Pancreas (tissue), 10 donors: Measurements from ENCODE around the gene ZCCHC14. TPM values are rescaled to one million over a fixed set of nuclear protein-coding genes. Genes with fewer than 3 reads are reported as not detected.
"Not testable (repeated sequence)": the region's sequence is repeated elsewhere in the genome, so short reads cannot be mapped to it uniquely, and the experiment has no call there.

Experiments used
- ATAC-seq, 4 donors: fragments of 200-7000 bp; cut with Tn5 transposase; one replicate each; pipeline versions ENCODE4 v1.8.0 to v1.9.1; 2020; ENCODE audit warnings: mild to moderate bottlenecking in 4 of 4, moderate library complexity in 4 of 4
- DNase-seq, 6 donors: peaks; one replicate each; pipeline ENCODE4 v3.0.0-alpha.2; 2020
- FAIRE-seq: peaks from 2 replicates; lab custom pipeline; 2012; peaks lifted over from hg19 to GRCh38; lab: Jason Lieb, UNC
- H3K27ac ChIP-seq, 4 donors: fragments of 200-600 bp; sonication (generic); 1 replicate in 3 of 4; 2 replicates in 1 of 4; pipeline versions ENCODE4 v1.5.0 to v1.8.0; 2020
- H3K27me3 ChIP-seq, 4 donors: fragments of 200-600 bp; one replicate each; pipeline ENCODE4 v1.8.0; 2021
- H3K36me3 ChIP-seq, 3 donors: fragments of 200-600 bp; sonication (generic) in 1 of 3; one replicate each; pipeline versions ENCODE4 v1.5.0 to v1.8.0; 2020 to 2021
- H3K4me1 ChIP-seq, 3 donors: fragments of 200-600 bp; one replicate each; pipeline ENCODE4 v1.8.0; 2021
- H3K4me3 ChIP-seq, 4 donors: fragments of 200-600 bp; sonication (generic) in 2 of 4; one replicate each; pipeline versions ENCODE4 v1.5.0 to v1.8.0; 2020 to 2021
- H3K9me3 ChIP-seq, 4 donors: fragments of 200-600 bp; one replicate each; pipeline ENCODE4 v1.8.0; 2021
- CTCF ChIP-seq, 4 donors: fragments of 200-600 bp; sonication (generic) in 3 of 4; IDR thresholded peaks; one replicate each; pipeline versions ENCODE4 v1.5.0 to v1.8.0; 2021; ENCODE audit warnings: antibody characterized with exemption in 4 of 4
- WGBS, 2 donors: extraction: QIAGEN DNeasy Blood & Tissue Kit; methylation state at CpG; one replicate each; pipeline ENCODE4 v1.1.7; 2013; 5-methylcytosine and 5-hydroxymethylcytosine counted together
- intact Hi-C, 3 donors: fragments of 100-400 bp; cut with DNase I; formaldehyde crosslinking; loops; one replicate each; pipeline versions ENCODE4 v1.11.1 to v1.14.2; 2022
- polyA plus RNA-seq, 2 donors: library from polyadenylated mRNA; stranded (reverse); fragments of 200-250 nt; gene quantifications; one replicate each; pipeline ENCODE4 v1.2.3, GENCODE V29; 2013
- total RNA-seq, 6 donors: library from RNA; stranded (reverse); fragmentation: NEBNext Ultra II Directional in 4 of 6; extraction: Animal tissue kit (Norgen Biotek cat#: 25700) in 4 of 6; gene quantifications; one replicate each; pipeline versions ENCODE4 v1.2.1 to v1.2.4, GENCODE V29; 2021 to 2023
- donor health status: healthy with polysubstance abuse.
- donor health status: DM: no; HTN: no; CAD: no; lungs with moderate emphysema.
- donor health status: DM: no; HTN: no; CAD: no.
- donor health status: control.
- donor health status: control.
- donor health status: Bipolar disorder and iron deficiency.
- donor health status: DM: yes; HTN: yes; CAD: no.
- donor health status: DM: no; HTN: no; CAD: no.
- donor health status: DM: no; HTN: no; CAD: no.
- donor health status: DM: yes; HTN: yes; CAD: no.

ZCCHC14 gene
- total and polyA plus RNA-seq, 8 donors = 10.7 to 20.0 (median 12.8) TPM

- DNase-seq (peak; percentile 74 to 98 (median 90)), FAIRE-seq (no peak), ATAC-seq (peak; percentile 81 to 87 (median 84))
- no peaks in the 10 kb centered on the region for H3K9me3 ChIP-seq
- H3K36me3 ChIP-seq = no peaks in the 10 kb centered on the region
- H3K4me3 ChIP-seq = peak within 1 kb of the TSS; percentile 45 to 79 (median 72)
- no peak for TF ChIP-seq CTCF (IDR thresholded peaks at IDR 0.05)
- peaks cover 19 to 34% (median 21%) of the 10 kb centered on the region in 3 donors for H3K4me1 ChIP-seq
- H3K27ac ChIP-seq = peak within 1 kb of the TSS; percentile 73 to 88 (median 80)
- intact Hi-C loops = loop anchor here in 1 of 3 donors (10.0 kb wide), 1 partner anchor 59 kb away; no protein-coding TSS in a partner anchor
- 0% methylated on average over 53 to 92 of the region's 92 CpGs for WGBS, 2 donors
- H3K27me3 ChIP-seq = no peaks in the 10 kb centered on the region
Measured at GRCh38 chr16:87383505-87384161, 109.2 kb downstream of the ZCCHC14 start, which contains the start of gene FBXO31. Gene FBXO31 (minus strand): TSS chr16:87383776. CDS start chr16:87383744, 32 bp downstream.

- Histone ChIP-seq H3K4me1 (peaks cover 10 to 24% (median 14%) of the 10 kb centered on the region in 3 donors), H3K27ac (peak overlapping the region in 3 of 4 donors; percentile 73 to 88 (median 82)), H3K4me3 (peak overlapping the region; percentile 45 to 79 (median 72)), H3K27me3 (no peaks in the 10 kb centered on the region), H3K9me3 (no peaks in the 10 kb centered on the region), H3K36me3 (no peaks in the 10 kb centered on the region)
- FAIRE-seq = no peak
- DNase-seq = no peak
- no peak for TF ChIP-seq CTCF (IDR thresholded peaks at IDR 0.05)
- intact Hi-C loops = loop anchor here in 1 of 3 donors (10.0 kb wide), 1 partner anchor 57 kb away; no protein-coding TSS in a partner anchor
- ATAC-seq = no peak
- WGBS, 2 donors = 10% methylated on average over 17 of the region's 17 CpGs
Measured at GRCh38 chr16:87382023-87382785, 110.6 kb downstream of the ZCCHC14 start.

GRCh38 chr16:87380881-87381280 is 111.9 kb downstream of the ZCCHC14 start:
- no peak for DNase-seq
- no peak for ATAC-seq
- intact Hi-C loops = loop anchor here in 1 of 3 donors (10.0 kb wide), 1 partner anchor 56 kb away; no protein-coding TSS in a partner anchor
- peaks cover 10 to 21% (median 14%) of the 10 kb centered on the region in 3 donors for H3K4me1 ChIP-seq
- peak overlapping the region in 1 of 4 donors; percentile 73 for H3K4me3 ChIP-seq
- WGBS, 2 donors = 60 to 74% methylated on average over 4 of the region's 4 CpGs
- no peaks in the 10 kb centered on the region for H3K36me3 ChIP-seq
- no peak for TF ChIP-seq CTCF (IDR thresholded peaks at IDR 0.05)
- no peaks in the 10 kb centered on the region for H3K9me3 ChIP-seq
- no peak for FAIRE-seq
- no peaks in the 10 kb centered on the region for H3K27me3 ChIP-seq
- peak overlapping the region in 1 of 4 donors; percentile 16 for H3K27ac ChIP-seq

- 88 to 94% methylated on average over 10 of the region's 10 CpGs for WGBS, 2 donors
- no peak for FAIRE-seq
Measured at GRCh38 chr16:87380403-87380802, 112.4 kb downstream of the ZCCHC14 start.

DNA sequence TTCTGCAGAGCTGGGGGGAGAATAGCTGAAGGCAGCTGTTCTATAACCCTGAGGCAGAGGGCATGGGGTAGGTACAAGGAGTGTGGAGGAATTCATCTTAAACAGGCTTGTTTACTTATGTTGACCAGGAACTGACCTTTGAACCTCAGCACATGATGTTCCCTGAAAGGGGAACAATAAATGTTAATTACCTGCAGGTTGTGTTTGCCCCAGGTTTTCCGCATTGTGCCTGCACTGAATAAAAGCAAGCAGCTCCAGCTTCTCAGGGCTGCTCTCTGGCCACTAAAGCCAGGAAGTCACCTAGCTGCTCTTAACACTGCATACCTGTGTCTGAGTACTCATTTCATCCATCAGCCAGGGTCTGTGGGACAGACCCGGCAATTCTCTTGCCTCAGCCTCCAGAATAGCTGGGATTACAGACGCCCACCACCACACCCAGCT is 113.5 kb downstream of the ZCCHC14 start:
- peaks cover 6 to 18% (median 14%) of the 10 kb centered on the region in 3 donors for H3K4me1 ChIP-seq
- H3K9me3 ChIP-seq, intact Hi-C loops, H3K36me3 ChIP-seq, H3K27me3 ChIP-seq, DNase-seq, FAIRE-seq, H3K27ac ChIP-seq, ATAC-seq, H3K4me3 ChIP-seq: not testable (repeated sequence)
- WGBS, 2 donors = 86 to 89% methylated on average over 3 of the region's 3 CpGs

More at GRCh38 chr16:87380403-87380802, 112.4 kb downstream of the ZCCHC14 start:
- intact Hi-C loops = loop anchor here in 1 of 3 donors (10.0 kb wide), 1 partner anchor 56 kb away; no protein-coding TSS in a partner anchor
- ATAC-seq (no peak), DNase-seq (no peak)
- Histone ChIP-seq H3K9me3 (no peaks in the 10 kb centered on the region), H3K4me3 (no peak overlapping the region), H3K36me3 (no peaks in the 10 kb centered on the region), H3K4me1 (peaks cover 10 to 21% (median 14%) of the 10 kb centered on the region in 3 donors), H3K27me3 (no peaks in the 10 kb centered on the region), H3K27ac (no peak overlapping the region)
- TF ChIP-seq CTCF (IDR thresholded peaks at IDR 0.05) = no peak
